Suppressor macrophage treated with lipopolysaccharide for 4 hours (primary cell): ENCODE measurements around the gene CLTA.
"Not testable (repeated sequence)": the region's sequence is repeated elsewhere in the genome, so short reads cannot be mapped to it uniquely, and the experiment has no call there.

Experiments used
- DNase-seq: peaks from one replicate; pipeline ENCODE4 v3.0.0-alpha.2; 2020

CLTA gene

GRCh38 chr9:36191686-36192085 is 965 bp downstream of the CLTA start:
- peak; percentile 29 for DNase-seq

- DNase-seq = no peak
Measured at GRCh38 chr9:36192196-36192595, 1.5 kb downstream of the CLTA start.

- peak; percentile 64 for DNase-seq
Measured at GRCh38 chr9:36193023-36193422, 2.3 kb downstream of the CLTA start.

GRCh38 chr9:36194326-36195000 is 3.7 kb downstream of the CLTA start:
- no peak for DNase-seq

GRCh38 chr9:36204906-36205547 is 14.3 kb downstream of the CLTA start:
- DNase-seq = no peak

- no peak for DNase-seq
Measured at GRCh38 chr9:36207016-36207415, 16.3 kb downstream of the CLTA start.

GRCh38 chr9:36207546-36208012 is 16.9 kb downstream of the CLTA start:
- no peak for DNase-seq

- no peak for DNase-seq
Measured at GRCh38 chr9:36208521-36209253, 18.0 kb downstream of the CLTA start.

GRCh38 chr9:36210722-36211121 is 20.0 kb downstream of the CLTA start:
- no peak for DNase-seq

- DNase-seq = no peak
Measured at GRCh38 chr9:36211510-36211909, 20.8 kb downstream of the CLTA start.

GRCh38 chr9:36213387-36213786 is 22.7 kb downstream of the CLTA start:
- no peak for DNase-seq

- DNase-seq = no peak
Measured at GRCh38 chr9:36213989-36214388, 23.3 kb downstream of the CLTA start.

- DNase-seq = no peak
Measured at GRCh38 chr9:36214571-36214970, 23.9 kb downstream of the CLTA start.

- no peak for DNase-seq
Measured at GRCh38 chr9:36217256-36217968, 26.7 kb downstream of the CLTA start.

- no peak for DNase-seq
Measured at GRCh38 chr9:36218011-36218410, 27.3 kb downstream of the CLTA start.

GRCh38 chr9:36218411-36218901 is 27.7 kb downstream of the CLTA start:
- no peak for DNase-seq

- no peak for DNase-seq
Measured at GRCh38 chr9:36221667-36222066, 30.9 kb downstream of the CLTA start.

- no peak for DNase-seq
Measured at GRCh38 chr9:36222449-36222848, 31.7 kb downstream of the CLTA start.

GRCh38 chr9:36237230-36237629 is 46.5 kb downstream of the CLTA start:
- no peak for DNase-seq

GRCh38 chr9:36239205-36239604 is 48.5 kb downstream of the CLTA start:
- not testable (repeated sequence) for DNase-seq

- DNase-seq = not testable (repeated sequence)
Measured at GRCh38 chr9:36239675-36240074, 49.0 kb downstream of the CLTA start.

- DNase-seq = no peak
Measured at GRCh38 chr9:36245906-36246305, 55.2 kb downstream of the CLTA start.

GRCh38 chr9:36247356-36247755 is 56.6 kb downstream of the CLTA start:
- DNase-seq = no peak
